ENCODE data around the gene PCDHGA8.

DNA sequence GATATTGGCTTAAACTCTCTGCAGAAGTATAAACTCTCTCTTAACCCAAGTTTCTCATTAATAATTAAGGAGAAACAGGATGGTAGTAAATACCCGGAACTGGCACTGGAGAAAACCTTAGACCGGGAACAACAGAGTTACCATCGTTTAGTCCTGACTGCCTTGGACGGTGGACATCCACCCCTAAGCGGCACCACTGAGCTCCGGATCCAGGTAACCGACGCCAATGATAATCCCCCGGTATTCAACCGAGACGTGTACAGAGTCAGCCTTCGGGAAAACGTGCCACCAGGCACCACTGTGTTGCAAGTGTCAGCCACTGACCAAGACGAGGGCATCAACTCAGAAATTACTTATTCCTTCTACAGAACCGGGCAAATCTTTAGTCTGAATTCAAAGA, 6.2 kb downstream of the PCDHGA8 start:
- no peak for TF ChIP-seq EZH2phosphoT487 (IDR thresholded peaks at IDR 0.05; ENCODE audit: low read depth)
- no peak for TF ChIP-seq CTCF (IDR thresholded peaks at IDR 0.05; ENCODE audit: low read depth, low read length)

Measured in OCI-LY3 (cell line).